ENCODE measurements around the gene GPSM1. TPM values are rescaled to one million over a fixed set of nuclear protein-coding genes. Genes with fewer than 3 reads are reported as not detected.

Gene GPSM1
- total RNA-seq, 1 experiment from 2014 or later = 14.2 TPM

DNA sequence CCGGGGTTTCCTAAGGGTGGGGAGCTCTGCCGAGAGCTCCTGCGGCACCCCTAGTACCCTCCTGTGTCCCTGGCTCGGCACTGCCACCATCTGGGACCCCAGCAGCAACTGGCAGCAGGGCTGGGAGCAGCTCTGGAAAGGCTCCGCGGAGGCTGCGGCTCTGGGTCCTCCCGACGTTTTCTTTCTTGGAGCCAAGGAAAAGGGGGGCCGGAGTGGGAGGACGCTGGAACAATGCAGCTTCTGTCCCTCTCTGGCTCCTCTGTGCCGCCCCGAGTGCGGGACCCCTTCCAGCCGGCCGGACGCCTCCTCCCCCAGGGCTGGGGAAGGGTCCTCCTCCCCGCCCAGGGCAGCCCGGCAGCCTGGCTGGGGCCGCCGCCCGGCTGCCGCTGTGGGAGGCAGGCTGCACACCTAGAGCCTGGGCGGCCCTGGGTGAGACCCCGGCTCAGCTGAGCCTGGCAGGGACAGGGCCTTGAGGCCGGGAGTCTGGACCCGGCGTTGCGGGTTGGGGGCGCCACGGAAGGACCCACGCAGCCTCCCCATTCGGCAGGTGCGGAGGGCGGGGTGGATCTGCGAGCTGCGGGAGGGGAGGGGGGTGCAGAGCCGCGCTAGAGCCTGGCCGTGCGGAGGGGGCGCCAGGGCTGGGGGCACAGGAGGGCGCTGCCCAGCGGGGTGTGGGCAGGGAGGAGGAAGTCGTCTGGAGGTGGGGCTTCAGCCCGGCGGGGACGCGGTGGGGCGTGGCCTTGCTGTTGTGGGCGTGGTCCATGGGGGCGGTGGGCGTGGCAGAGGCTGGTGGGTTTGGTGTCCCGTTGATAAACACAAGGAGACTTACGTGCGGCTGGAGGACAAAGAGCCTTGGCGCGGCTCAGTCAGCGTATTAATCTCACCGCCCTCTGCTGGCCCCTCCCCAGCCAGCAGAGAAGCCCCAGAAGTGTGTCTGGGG lies 15.1 kb downstream of the GPSM1 start:
- POLR2A ChIA-PET = interaction anchor here (1.3 kb wide), 1 partner anchor 20 kb away, joined by 3 read pairs; no protein-coding TSS in a partner anchor
- Mint-ChIP-seq H3K9me3 (no peaks in the 10 kb centered on the region), H3K4me1 (no peaks in the 10 kb centered on the region), H3K27me3 (ENCODE audit: low read depth) (no peaks in the 10 kb centered on the region), H3K36me3 (no peaks in the 10 kb centered on the region), H3K27ac (no peak overlapping the region), H3K4me3 (peak overlapping the region; percentile 53)
- TF ChIP-seq ZNF416 (CRISPR knock-in tag; IDR thresholded peaks at IDR 0.05) (no peak), NR1H2 (CRISPR knock-in tag; IDR thresholded peaks at IDR 0.05) (no peak), GRHL2 (CRISPR knock-in tag; IDR thresholded peaks at IDR 0.05; ENCODE audit: insufficient replicate concordance, severe bottlenecking) (no peak), SOX15 (CRISPR knock-in tag; IDR thresholded peaks at IDR 0.05) (no peak), NFATC4 (CRISPR knock-in tag; IDR thresholded peaks at IDR 0.05) (no peak), ZBTB21 (CRISPR knock-in tag; IDR thresholded peaks at IDR 0.05; ENCODE audit: borderline replicate concordance) (no peak), ZNF425 (CRISPR knock-in tag; conservative IDR thresholded peaks at IDR 0.05) (no peak), OVOL2 (CRISPR knock-in tag; IDR thresholded peaks at IDR 0.05; ENCODE audit: borderline replicate concordance) (no peak), RORB (CRISPR knock-in tag; IDR thresholded peaks at IDR 0.05) (no peak), ZNF263 (CRISPR knock-in tag; IDR thresholded peaks at IDR 0.05; ENCODE audit: low read depth) (peak; percentile 22; the same call in 1 of the 2 replicates), MAX (CRISPR knock-in tag; IDR thresholded peaks at IDR 0.05) (no peak), ZNF423 (CRISPR knock-in tag; IDR thresholded peaks at IDR 0.05) (0 out of 2 replicates have a peak, but pooled peaks have one; percentile 2), ZNF121 (CRISPR knock-in tag; IDR thresholded peaks at IDR 0.05) (no peak), SP1 (CRISPR knock-in tag; conservative IDR thresholded peaks at IDR 0.05) (peak; percentile 89), PRRX2 (CRISPR knock-in tag; IDR thresholded peaks at IDR 0.05) (no peak), HMGA2 (CRISPR knock-in tag; IDR thresholded peaks at IDR 0.05) (no peak)
- TF ChIP-seq, protein P1, sequence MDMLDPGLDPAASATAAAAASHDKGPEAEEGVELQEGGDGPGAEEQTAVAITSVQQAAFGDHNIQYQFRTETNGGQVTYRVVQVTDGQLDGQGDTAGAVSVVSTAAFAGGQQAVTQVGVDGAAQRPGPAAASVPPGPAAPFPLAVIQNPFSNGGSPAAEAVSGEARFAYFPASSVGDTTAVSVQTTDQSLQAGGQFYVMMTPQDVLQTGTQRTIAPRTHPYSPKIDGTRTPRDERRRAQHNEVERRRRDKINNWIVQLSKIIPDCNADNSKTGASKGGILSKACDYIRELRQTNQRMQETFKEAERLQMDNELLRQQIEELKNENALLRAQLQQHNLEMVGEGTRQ (CRISPR knock-in tag; IDR thresholded peaks at IDR 0.05) = no peak
- TF ChIP-seq, protein P2, sequence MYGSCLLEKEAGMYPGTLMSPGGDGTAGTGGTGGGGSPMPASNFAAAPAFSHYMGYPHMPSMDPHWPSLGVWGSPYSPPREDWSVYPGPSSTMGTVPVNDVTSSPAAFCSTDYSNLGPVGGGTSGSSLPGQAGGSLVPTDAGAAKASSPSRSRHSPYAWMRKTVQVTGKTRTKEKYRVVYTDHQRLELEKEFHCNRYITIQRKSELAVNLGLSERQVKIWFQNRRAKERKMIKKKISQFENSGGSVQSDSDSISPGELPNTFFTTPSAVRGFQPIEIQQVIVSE (CRISPR knock-in tag; IDR thresholded peaks at IDR 0.05; ENCODE audit: borderline replicate concordance) = no peak
- TF ChIP-seq, protein P3, sequence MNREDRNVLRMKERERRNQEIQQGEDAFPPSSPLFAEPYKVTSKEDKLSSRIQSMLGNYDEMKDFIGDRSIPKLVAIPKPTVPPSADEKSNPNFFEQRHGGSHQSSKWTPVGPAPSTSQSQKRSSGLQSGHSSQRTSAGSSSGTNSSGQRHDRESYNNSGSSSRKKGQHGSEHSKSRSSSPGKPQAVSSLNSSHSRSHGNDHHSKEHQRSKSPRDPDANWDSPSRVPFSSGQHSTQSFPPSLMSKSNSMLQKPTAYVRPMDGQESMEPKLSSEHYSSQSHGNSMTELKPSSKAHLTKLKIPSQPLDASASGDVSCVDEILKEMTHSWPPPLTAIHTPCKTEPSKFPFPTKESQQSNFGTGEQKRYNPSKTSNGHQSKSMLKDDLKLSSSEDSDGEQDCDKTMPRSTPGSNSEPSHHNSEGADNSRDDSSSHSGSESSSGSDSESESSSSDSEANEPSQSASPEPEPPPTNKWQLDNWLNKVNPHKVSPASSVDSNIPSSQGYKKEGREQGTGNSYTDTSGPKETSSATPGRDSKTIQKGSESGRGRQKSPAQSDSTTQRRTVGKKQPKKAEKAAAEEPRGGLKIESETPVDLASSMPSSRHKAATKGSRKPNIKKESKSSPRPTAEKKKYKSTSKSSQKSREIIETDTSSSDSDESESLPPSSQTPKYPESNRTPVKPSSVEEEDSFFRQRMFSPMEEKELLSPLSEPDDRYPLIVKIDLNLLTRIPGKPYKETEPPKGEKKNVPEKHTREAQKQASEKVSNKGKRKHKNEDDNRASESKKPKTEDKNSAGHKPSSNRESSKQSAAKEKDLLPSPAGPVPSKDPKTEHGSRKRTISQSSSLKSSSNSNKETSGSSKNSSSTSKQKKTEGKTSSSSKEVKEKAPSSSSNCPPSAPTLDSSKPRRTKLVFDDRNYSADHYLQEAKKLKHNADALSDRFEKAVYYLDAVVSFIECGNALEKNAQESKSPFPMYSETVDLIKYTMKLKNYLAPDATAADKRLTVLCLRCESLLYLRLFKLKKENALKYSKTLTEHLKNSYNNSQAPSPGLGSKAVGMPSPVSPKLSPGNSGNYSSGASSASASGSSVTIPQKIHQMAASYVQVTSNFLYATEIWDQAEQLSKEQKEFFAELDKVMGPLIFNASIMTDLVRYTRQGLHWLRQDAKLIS (CRISPR knock-in tag; IDR thresholded peaks at IDR 0.05; ENCODE audit: borderline replicate concordance) = no peak
- TF ChIP-seq, protein P4, sequence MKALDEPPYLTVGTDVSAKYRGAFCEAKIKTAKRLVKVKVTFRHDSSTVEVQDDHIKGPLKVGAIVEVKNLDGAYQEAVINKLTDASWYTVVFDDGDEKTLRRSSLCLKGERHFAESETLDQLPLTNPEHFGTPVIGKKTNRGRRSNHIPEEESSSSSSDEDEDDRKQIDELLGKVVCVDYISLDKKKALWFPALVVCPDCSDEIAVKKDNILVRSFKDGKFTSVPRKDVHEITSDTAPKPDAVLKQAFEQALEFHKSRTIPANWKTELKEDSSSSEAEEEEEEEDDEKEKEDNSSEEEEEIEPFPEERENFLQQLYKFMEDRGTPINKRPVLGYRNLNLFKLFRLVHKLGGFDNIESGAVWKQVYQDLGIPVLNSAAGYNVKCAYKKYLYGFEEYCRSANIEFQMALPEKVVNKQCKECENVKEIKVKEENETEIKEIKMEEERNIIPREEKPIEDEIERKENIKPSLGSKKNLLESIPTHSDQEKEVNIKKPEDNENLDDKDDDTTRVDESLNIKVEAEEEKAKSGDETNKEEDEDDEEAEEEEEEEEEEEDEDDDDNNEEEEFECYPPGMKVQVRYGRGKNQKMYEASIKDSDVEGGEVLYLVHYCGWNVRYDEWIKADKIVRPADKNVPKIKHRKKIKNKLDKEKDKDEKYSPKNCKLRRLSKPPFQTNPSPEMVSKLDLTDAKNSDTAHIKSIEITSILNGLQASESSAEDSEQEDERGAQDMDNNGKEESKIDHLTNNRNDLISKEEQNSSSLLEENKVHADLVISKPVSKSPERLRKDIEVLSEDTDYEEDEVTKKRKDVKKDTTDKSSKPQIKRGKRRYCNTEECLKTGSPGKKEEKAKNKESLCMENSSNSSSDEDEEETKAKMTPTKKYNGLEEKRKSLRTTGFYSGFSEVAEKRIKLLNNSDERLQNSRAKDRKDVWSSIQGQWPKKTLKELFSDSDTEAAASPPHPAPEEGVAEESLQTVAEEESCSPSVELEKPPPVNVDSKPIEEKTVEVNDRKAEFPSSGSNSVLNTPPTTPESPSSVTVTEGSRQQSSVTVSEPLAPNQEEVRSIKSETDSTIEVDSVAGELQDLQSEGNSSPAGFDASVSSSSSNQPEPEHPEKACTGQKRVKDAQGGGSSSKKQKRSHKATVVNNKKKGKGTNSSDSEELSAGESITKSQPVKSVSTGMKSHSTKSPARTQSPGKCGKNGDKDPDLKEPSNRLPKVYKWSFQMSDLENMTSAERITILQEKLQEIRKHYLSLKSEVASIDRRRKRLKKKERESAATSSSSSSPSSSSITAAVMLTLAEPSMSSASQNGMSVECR (CRISPR knock-in tag; IDR thresholded peaks at IDR 0.05; ENCODE audit: borderline replicate concordance) = no peak
- CTCF ChIA-PET = interaction anchor here (0.6 to 3.3 kb wide), 12 partner anchors 11 to 300 kb away, joined by 3 to 33 read pairs (median 4); partner anchors contain the start of gene DNLZ
- DNase-seq (ENCODE audit: low spot score) (peak; percentile 92), ATAC-seq (peak; percentile 57)

All from WTC11 (cell line).